Measurements from ENCODE around the gene SP6.

SP6 gene

GRCh38 chr17:47837401-47838039 is 13.4 kb downstream of the SP6 start:
- Histone ChIP-seq H3K36me3 (ENCODE audit: insufficient read depth, low read length) (peaks cover 21% of the 10 kb centered on the region), H2AFZ (ENCODE audit: low read depth, low read length) (no peak overlapping the region), H3K27ac (ENCODE audit: low read length) (no peak overlapping the region), H3K79me2 (ENCODE audit: insufficient read depth, low read length) (peaks cover 8% of the 10 kb centered on the region), H4K20me1 (ENCODE audit: insufficient read depth, low read length) (no peaks in the 10 kb centered on the region), H3K4me1 (ENCODE audit: insufficient read depth, low read length) (peaks cover 28% of the 10 kb centered on the region), H3K9me3 (ENCODE audit: insufficient read depth, low read length, severe bottlenecking) (no peaks in the 10 kb centered on the region), H3K9ac (ENCODE audit: low read depth, low read length) (no peak overlapping the region), H3K27me3 (ENCODE audit: insufficient read depth, low read length, poor library complexity) (no peaks in the 10 kb centered on the region), H3K4me2 (ENCODE audit: insufficient read depth, low read length) (no peak overlapping the region), H3K4me3 (ENCODE audit: low read depth in 1 of 2, low read length in 2 of 2) (no peak overlapping the region)
- TF ChIP-seq EZH2 (IDR thresholded peaks at IDR 0.05; ENCODE audit: borderline replicate concordance, low read depth, low read length, severe bottlenecking) = no peak
- TF ChIP-seq, protein P1, sequence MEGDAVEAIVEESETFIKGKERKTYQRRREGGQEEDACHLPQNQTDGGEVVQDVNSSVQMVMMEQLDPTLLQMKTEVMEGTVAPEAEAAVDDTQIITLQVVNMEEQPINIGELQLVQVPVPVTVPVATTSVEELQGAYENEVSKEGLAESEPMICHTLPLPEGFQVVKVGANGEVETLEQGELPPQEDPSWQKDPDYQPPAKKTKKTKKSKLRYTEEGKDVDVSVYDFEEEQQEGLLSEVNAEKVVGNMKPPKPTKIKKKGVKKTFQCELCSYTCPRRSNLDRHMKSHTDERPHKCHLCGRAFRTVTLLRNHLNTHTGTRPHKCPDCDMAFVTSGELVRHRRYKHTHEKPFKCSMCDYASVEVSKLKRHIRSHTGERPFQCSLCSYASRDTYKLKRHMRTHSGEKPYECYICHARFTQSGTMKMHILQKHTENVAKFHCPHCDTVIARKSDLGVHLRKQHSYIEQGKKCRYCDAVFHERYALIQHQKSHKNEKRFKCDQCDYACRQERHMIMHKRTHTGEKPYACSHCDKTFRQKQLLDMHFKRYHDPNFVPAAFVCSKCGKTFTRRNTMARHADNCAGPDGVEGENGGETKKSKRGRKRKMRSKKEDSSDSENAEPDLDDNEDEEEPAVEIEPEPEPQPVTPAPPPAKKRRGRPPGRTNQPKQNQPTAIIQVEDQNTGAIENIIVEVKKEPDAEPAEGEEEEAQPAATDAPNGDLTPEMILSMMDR (IDR thresholded peaks at IDR 0.05; ENCODE audit: borderline replicate concordance, extremely low read depth, low read length, poor library complexity, severe bottlenecking) = no peak
- no peak for DNase-seq
- no peak for ATAC-seq (ENCODE audit: insufficient read depth, low read depth)

GRCh38 chr17:47836601-47837000 is 14.4 kb downstream of the SP6 start:
- DNase-seq = no peak
- ATAC-seq (ENCODE audit: insufficient read depth, low read depth) = no peak
- no peak overlapping the region for H3K4me3 ChIP-seq (ENCODE audit: low read depth in 1 of 2, low read length in 2 of 2)
- no peaks in the 10 kb centered on the region for H3K9me3 ChIP-seq (ENCODE audit: insufficient read depth, low read length, severe bottlenecking)
- no peaks in the 10 kb centered on the region for H4K20me1 ChIP-seq (ENCODE audit: insufficient read depth, low read length)
- H3K79me2 ChIP-seq (ENCODE audit: insufficient read depth, low read length) = peaks cover 8% of the 10 kb centered on the region
- no peak overlapping the region for H3K27ac ChIP-seq (ENCODE audit: low read length)
- no peaks in the 10 kb centered on the region for H3K27me3 ChIP-seq (ENCODE audit: insufficient read depth, low read length, poor library complexity)
- no peak overlapping the region for H3K9ac ChIP-seq (ENCODE audit: low read depth, low read length)
- H2AFZ ChIP-seq (ENCODE audit: low read depth, low read length) = no peak overlapping the region
- peaks cover 30% of the 10 kb centered on the region for H3K4me1 ChIP-seq (ENCODE audit: insufficient read depth, low read length)
- TF ChIP-seq EZH2 (IDR thresholded peaks at IDR 0.05; ENCODE audit: borderline replicate concordance, low read depth, low read length, severe bottlenecking) = no peak
- no peak overlapping the region for H3K4me2 ChIP-seq (ENCODE audit: insufficient read depth, low read length)
- peaks cover 21% of the 10 kb centered on the region for H3K36me3 ChIP-seq (ENCODE audit: insufficient read depth, low read length)

GRCh38 chr17:47834756-47835155 is 16.2 kb downstream of the SP6 start:
- H3K4me1 ChIP-seq (ENCODE audit: insufficient read depth, low read length) = peaks cover 29% of the 10 kb centered on the region
- H4K20me1 ChIP-seq (ENCODE audit: insufficient read depth, low read length) = peaks cover 6% of the 10 kb centered on the region
- no peak overlapping the region for H3K27ac ChIP-seq (ENCODE audit: low read length)
- H3K9me3 ChIP-seq (ENCODE audit: insufficient read depth, low read length, severe bottlenecking) = no peaks in the 10 kb centered on the region
- no peak overlapping the region for H3K4me2 ChIP-seq (ENCODE audit: insufficient read depth, low read length)
- ATAC-seq (ENCODE audit: insufficient read depth, low read depth) = no peak
- H2AFZ ChIP-seq (ENCODE audit: low read depth, low read length) = no peak overlapping the region
- TF ChIP-seq, protein P1 (IDR thresholded peaks at IDR 0.05; ENCODE audit: borderline replicate concordance, extremely low read depth, low read length, poor library complexity, severe bottlenecking) = no peak
- TF ChIP-seq EZH2 (IDR thresholded peaks at IDR 0.05; ENCODE audit: borderline replicate concordance, low read depth, low read length, severe bottlenecking) = no peak
- no peak overlapping the region for H3K9ac ChIP-seq (ENCODE audit: low read depth, low read length)
- DNase-seq = no peak
- peaks cover 16% of the 10 kb centered on the region for H3K79me2 ChIP-seq (ENCODE audit: insufficient read depth, low read length)
- no peak overlapping the region for H3K4me3 ChIP-seq (ENCODE audit: low read depth in 1 of 2, low read length in 2 of 2)
- peaks cover 21% of the 10 kb centered on the region for H3K36me3 ChIP-seq (ENCODE audit: insufficient read depth, low read length)
- H3K27me3 ChIP-seq (ENCODE audit: insufficient read depth, low read length, poor library complexity) = no peaks in the 10 kb centered on the region

DNA sequence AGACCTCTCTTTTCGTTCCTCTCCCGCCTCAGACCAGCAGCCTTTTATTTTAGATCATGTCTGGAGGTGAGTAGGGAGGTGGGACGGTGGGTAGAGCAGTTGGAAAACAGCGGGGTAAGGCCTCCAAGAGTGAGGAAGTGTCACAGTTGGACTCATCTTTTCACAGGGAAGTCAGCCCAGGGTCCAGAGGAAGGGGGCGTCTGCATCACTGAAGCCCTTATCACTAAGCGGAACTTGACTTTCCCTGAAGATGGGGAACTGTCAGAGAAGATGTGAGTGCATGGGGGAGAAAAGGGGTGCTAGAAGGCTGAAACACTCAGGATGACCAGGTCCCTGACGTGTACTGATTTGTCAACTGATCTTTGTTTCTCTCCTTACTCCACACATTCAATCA is 19.0 kb downstream of the SP6 start:
- Histone ChIP-seq H3K79me2 (ENCODE audit: insufficient read depth, low read length) (peaks cover 32% of the 10 kb centered on the region), H3K36me3 (ENCODE audit: insufficient read depth, low read length) (peaks cover 24% of the 10 kb centered on the region), H3K4me2 (ENCODE audit: insufficient read depth, low read length) (peak overlapping the region; percentile 73), H4K20me1 (ENCODE audit: insufficient read depth, low read length) (peaks cover 6% of the 10 kb centered on the region), H3K4me3 (ENCODE audit: low read depth in 1 of 2, low read length in 2 of 2) (peak overlapping the region; percentile 93 to 97; a peak in 3 of 4 replicates), H3K4me1 (ENCODE audit: insufficient read depth, low read length) (peaks cover 30% of the 10 kb centered on the region), H3K9me3 (ENCODE audit: insufficient read depth, low read length, severe bottlenecking) (no peaks in the 10 kb centered on the region), H3K9ac (ENCODE audit: low read depth, low read length) (peak overlapping the region; percentile 77), H3K27ac (ENCODE audit: low read length) (peak overlapping the region; percentile 7), H3K27me3 (ENCODE audit: insufficient read depth, low read length, poor library complexity) (no peaks in the 10 kb centered on the region), H2AFZ (ENCODE audit: low read depth, low read length) (peak overlapping the region; percentile 97)
- no peak for TF ChIP-seq EZH2 (IDR thresholded peaks at IDR 0.05; ENCODE audit: borderline replicate concordance, low read depth, low read length, severe bottlenecking)
- TF ChIP-seq, protein P1 (IDR thresholded peaks at IDR 0.05; ENCODE audit: borderline replicate concordance, extremely low read depth, low read length, poor library complexity, severe bottlenecking) = no peak
- no peak for DNase-seq
- ATAC-seq (ENCODE audit: insufficient read depth, low read depth) = no peak
